Astrocyte (in vitro differentiated cells and primary cell): Measurements from ENCODE around the gene PJVK. TPM values are rescaled to one million over a fixed set of nuclear protein-coding genes. Genes with fewer than 3 reads are reported as not detected.

Experiments
- DNase-seq: peaks from one replicate; pipeline ENCODE4 v3.0.0-alpha.2; 2010; ENCODE audit warnings: low read depth
- FAIRE-seq: peaks from 2 replicates; lab custom pipeline; 2011; peaks lifted over from hg19 to GRCh38; lab: Jason Lieb, UNC
- H2AFZ ChIP-seq: 2 replicates; pipeline ENCODE4 v1.6.0; 2012; ENCODE audit warnings: low read depth, low read length, inconsistent platforms
- H3K27ac ChIP-seq: 2 replicates; pipeline ENCODE4 v1.5.1; 2011; ENCODE audit warnings: low read depth, low read length, inconsistent platforms
- H3K27me3 ChIP-seq: 2 replicates; pipeline ENCODE4 v1.6.0; 2011; ENCODE audit warnings: low read length, inconsistent platforms; ENCODE audit not compliant: insufficient read depth
- H3K36me3 ChIP-seq: 2 replicates; pipeline ENCODE4 v1.5.1; 2011; ENCODE audit warnings: low read length, inconsistent platforms; ENCODE audit not compliant: insufficient read depth
- H3K4me1 ChIP-seq: 2 replicates; pipeline ENCODE4 v1.5.1; 2011; ENCODE audit warnings: low read length, inconsistent platforms; ENCODE audit not compliant: insufficient read depth
- H3K4me2 ChIP-seq: 2 replicates; pipeline ENCODE4 v1.6.0; 2012; ENCODE audit warnings: low read length, inconsistent platforms
- H3K4me3 ChIP-seq: 2 replicates; pipeline ENCODE4 v1.5.1; 2011; ENCODE audit warnings: low read depth, mild to moderate bottlenecking, low read length, inconsistent platforms; ENCODE audit not compliant: insufficient read depth
- H3K79me2 ChIP-seq: 2 replicates; pipeline ENCODE4 v1.6.0; 2012; ENCODE audit warnings: mild to moderate bottlenecking, low read length, inconsistent platforms; ENCODE audit not compliant: insufficient read depth
- H3K9ac ChIP-seq: 2 replicates; pipeline ENCODE4 v1.6.0; 2012; ENCODE audit warnings: mild to moderate bottlenecking, low read length, inconsistent platforms
- H3K9me3 ChIP-seq: 2 replicates; pipeline ENCODE4 v1.5.1; 2012; ENCODE audit warnings: low read depth, mild to moderate bottlenecking, low read length, inconsistent platforms; ENCODE audit not compliant: insufficient read depth
- H4K20me1 ChIP-seq: 2 replicates; pipeline ENCODE4 v1.6.0; 2012; ENCODE audit warnings: low read length, inconsistent platforms; ENCODE audit not compliant: insufficient read depth
- H3K27ac Mint-ChIP-seq: one replicate; pipeline ENCODE4 v1.8.0; 2021; ENCODE audit warnings: mild to moderate bottlenecking, mixed read lengths; ENCODE audit not compliant: unreplicated experiment
- H3K27me3 Mint-ChIP-seq: one replicate; pipeline ENCODE4 v1.8.0; 2021; ENCODE audit warnings: low read depth, mixed read lengths; ENCODE audit not compliant: unreplicated experiment
- H3K36me3 Mint-ChIP-seq: one replicate; pipeline ENCODE4 v1.8.0; 2021; ENCODE audit warnings: low read depth, mixed read lengths; ENCODE audit not compliant: unreplicated experiment
- H3K4me1 Mint-ChIP-seq: one replicate; pipeline ENCODE4 v1.8.0; 2021; ENCODE audit warnings: low read depth, mixed read lengths; ENCODE audit not compliant: unreplicated experiment
- H3K4me3 Mint-ChIP-seq: one replicate; pipeline ENCODE4 v1.8.0; 2021; ENCODE audit warnings: mild to moderate bottlenecking, moderate library complexity, mixed read lengths; ENCODE audit not compliant: unreplicated experiment
- H3K9me3 Mint-ChIP-seq: one replicate; pipeline ENCODE4 v1.8.0; 2021; ENCODE audit warnings: mild to moderate bottlenecking, mixed read lengths; ENCODE audit not compliant: unreplicated experiment
- CTCF ChIP-seq: IDR thresholded peaks from 2 replicates; pipeline ENCODE4 v1.5.1; 2011; ENCODE audit warnings: low read depth, mild to moderate bottlenecking, inconsistent platforms, low read length, moderate library complexity; ENCODE audit not compliant: insufficient read depth
- EZH2 ChIP-seq: IDR thresholded peaks from 2 replicates; pipeline ENCODE4 v1.6.1; 2012; ENCODE audit warnings: mild to moderate bottlenecking, low read length, inconsistent platforms; ENCODE audit not compliant: insufficient read depth
- total RNA-seq: library from RNA; stranded (reverse); gene quantifications from 2 replicates; pipeline ENCODE4 v1.2.1, GENCODE V29; 2021

Gene PJVK
- total RNA-seq, 1 donor from 2014 or later: 2.4 TPM

DNA sequence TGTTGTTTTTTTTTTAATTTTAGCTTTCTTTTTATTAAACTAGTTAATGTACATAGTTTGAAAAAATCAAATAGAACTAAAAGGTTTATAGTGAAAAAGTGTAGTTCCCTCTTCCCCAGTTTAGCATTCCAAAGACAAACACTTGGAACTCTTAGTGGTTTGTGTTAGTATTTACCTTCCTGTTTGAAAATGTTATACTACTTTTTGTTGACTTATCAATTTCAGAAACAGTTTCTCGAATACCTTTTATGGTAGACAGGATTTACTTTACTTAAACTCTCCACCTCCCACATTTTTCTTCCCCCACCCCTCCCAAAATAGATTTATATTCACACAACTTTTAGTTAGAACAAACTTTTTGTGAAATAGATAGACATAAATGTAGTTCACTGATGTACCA lies 55.8 kb downstream of the PJVK start:
- H3K4me3 ChIP-seq: no peak overlapping the region
- no peak overlapping the region for H3K27ac ChIP-seq
- peaks cover 14% of the 10 kb centered on the region for H3K36me3 ChIP-seq
- no peak overlapping the region for H3K4me3 Mint-ChIP-seq
- H3K4me1 Mint-ChIP-seq: no peaks in the 10 kb centered on the region
- H3K9ac ChIP-seq: no peak overlapping the region
- H3K9me3 ChIP-seq: no peaks in the 10 kb centered on the region
- H3K9me3 Mint-ChIP-seq: no peaks in the 10 kb centered on the region
- H3K27me3 ChIP-seq: no peaks in the 10 kb centered on the region
- H3K27me3 Mint-ChIP-seq: no peaks in the 10 kb centered on the region
- no peaks in the 10 kb centered on the region for H3K79me2 ChIP-seq
- peaks cover 6% of the 10 kb centered on the region for H3K36me3 Mint-ChIP-seq
- H4K20me1 ChIP-seq: no peaks in the 10 kb centered on the region
- DNase-seq (no peak), FAIRE-seq (no peak)
- no peak overlapping the region for H3K27ac Mint-ChIP-seq
- TF ChIP-seq EZH2 (no peak), CTCF (no peak)
- no peak overlapping the region for H2AFZ ChIP-seq
- no peak overlapping the region for H3K4me2 ChIP-seq
- no peaks in the 10 kb centered on the region for H3K4me1 ChIP-seq

DNA sequence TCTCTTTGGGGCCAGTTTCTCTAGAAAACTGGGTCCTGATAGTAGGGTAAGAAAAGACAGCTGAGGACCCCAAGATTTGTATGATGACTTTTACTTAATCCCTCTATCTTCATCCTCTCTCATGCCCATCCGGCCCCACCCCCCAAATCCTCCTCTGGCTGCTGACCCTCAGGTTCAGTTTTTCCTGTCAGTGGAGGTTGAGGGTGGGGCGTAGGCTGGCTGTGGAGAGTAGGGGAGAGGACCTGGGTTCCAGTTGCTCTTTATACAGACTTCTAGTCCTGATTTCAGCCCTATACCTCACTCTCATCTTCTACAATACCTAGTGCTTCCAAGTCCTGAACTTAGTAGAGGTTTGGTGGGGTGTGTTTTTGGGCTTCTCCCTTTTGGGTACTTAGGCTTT lies 57.5 kb downstream of the PJVK start:
- no peaks in the 10 kb centered on the region for H3K9me3 ChIP-seq
- H3K79me2 ChIP-seq: no peaks in the 10 kb centered on the region
- no peak overlapping the region for H3K27ac Mint-ChIP-seq
- peaks cover 11% of the 10 kb centered on the region for H3K4me1 Mint-ChIP-seq
- TF ChIP-seq EZH2 (no peak), CTCF (no peak)
- peaks cover under 1% of the 10 kb centered on the region for H3K36me3 ChIP-seq
- H2AFZ ChIP-seq: no peak overlapping the region
- H3K4me1 ChIP-seq: peaks cover 3% of the 10 kb centered on the region
- no peaks in the 10 kb centered on the region for H3K27me3 Mint-ChIP-seq
- FAIRE-seq (no peak), DNase-seq (no peak)
- no peak overlapping the region for H3K9ac ChIP-seq
- H3K27me3 ChIP-seq: no peaks in the 10 kb centered on the region
- H3K27ac ChIP-seq: no peak overlapping the region
- no peak overlapping the region for H3K4me2 ChIP-seq
- H3K4me3 Mint-ChIP-seq: no peak overlapping the region
- H4K20me1 ChIP-seq: no peaks in the 10 kb centered on the region
- H3K4me3 ChIP-seq: no peak overlapping the region
- peaks cover 2% of the 10 kb centered on the region for H3K9me3 Mint-ChIP-seq
- H3K36me3 Mint-ChIP-seq: peaks cover 5% of the 10 kb centered on the region

GRCh38 chr2:178510384-178510783 lies 59.2 kb downstream of the PJVK start:
- H2AFZ ChIP-seq: no peak overlapping the region
- no peak overlapping the region for H3K27ac ChIP-seq
- no peaks in the 10 kb centered on the region for H3K27me3 Mint-ChIP-seq
- H3K4me1 ChIP-seq: peaks cover 10% of the 10 kb centered on the region
- TF ChIP-seq CTCF (no peak), EZH2 (no peak)
- FAIRE-seq: no peak
- H3K9me3 Mint-ChIP-seq: peaks cover 2% of the 10 kb centered on the region
- no peaks in the 10 kb centered on the region for H3K79me2 ChIP-seq
- H3K27me3 ChIP-seq: no peaks in the 10 kb centered on the region
- no peaks in the 10 kb centered on the region for H3K9me3 ChIP-seq
- H3K27ac Mint-ChIP-seq: no peak overlapping the region
- H3K36me3 Mint-ChIP-seq: peaks cover 2% of the 10 kb centered on the region
- no peak overlapping the region for H3K4me3 Mint-ChIP-seq
- H3K9ac ChIP-seq: no peak overlapping the region
- no peak for DNase-seq
- no peaks in the 10 kb centered on the region for H4K20me1 ChIP-seq
- peaks cover 27% of the 10 kb centered on the region for H3K4me1 Mint-ChIP-seq
- H3K4me2 ChIP-seq: no peak overlapping the region
- no peak overlapping the region for H3K4me3 ChIP-seq
- no peaks in the 10 kb centered on the region for H3K36me3 ChIP-seq

Other genes with a start within 250 kb of the PJVK start
- gene PRKRA, start 203 bp upstream of the PJVK start, total RNA-seq: 43.2 and 47.9 TPM in 2 replicates
- 45.1 and 58.5 TPM in 2 replicates for gene FKBP7, start 27.2 kb downstream of the PJVK start, total RNA-seq
- 41.0 and 42.1 TPM in 2 replicates for gene PLEKHA3, start 29.1 kb downstream of the PJVK start, total RNA-seq